HEK293 (cell line): ENCODE measurements around the gene HIF3A.

ENCODE experiments used
- GLI4 ChIP-seq: fragments of 450-650 bp; formaldehyde crosslinking; IDR thresholded peaks from 2 replicates; pipeline ENCODE4 v1.5.1; 2016; ENCODE audit warnings: missing biosample characterization, missing genetic modification characterization
- ZNF16 ChIP-seq: fragments of 450-650 bp; formaldehyde crosslinking; IDR thresholded peaks from 2 replicates; pipeline ENCODE4 v1.5.1; 2016; ENCODE audit warnings: low read depth, missing biosample characterization, missing genetic modification characterization
- TF ChIP-seq, protein P1 (sequence below): fragments of 450-650 bp; formaldehyde crosslinking; IDR thresholded peaks from 2 replicates; pipeline ENCODE4; 2016; ENCODE audit warnings: missing biosample characterization, missing genetic modification characterization
- TF ChIP-seq, protein P2 (sequence below): fragments of 450-650 bp; formaldehyde crosslinking; IDR thresholded peaks from 2 replicates; pipeline ENCODE4 v1.5.1; 2016; ENCODE audit warnings: missing biosample characterization, missing genetic modification characterization

DNA sequence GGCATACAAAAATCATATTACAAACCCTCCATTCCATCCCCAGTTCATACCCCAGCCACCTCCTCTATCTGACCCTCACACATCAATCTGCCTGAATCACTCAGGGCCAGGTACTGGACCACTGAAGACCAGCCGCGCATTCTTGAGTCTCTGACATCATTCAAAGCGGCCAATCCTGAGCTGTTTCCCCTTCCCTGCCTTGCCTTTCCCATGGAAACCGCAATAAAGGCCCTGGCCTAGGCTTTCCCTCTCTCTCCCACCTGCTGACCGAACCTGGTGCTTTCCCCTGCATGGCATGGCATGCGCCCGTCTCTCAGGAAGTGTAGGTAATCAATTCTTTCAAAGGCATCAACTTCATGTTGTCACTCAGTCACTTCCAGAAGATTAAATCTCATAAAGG, 17.7 kb upstream of the HIF3A start:
- TF ChIP-seq, protein P1, sequence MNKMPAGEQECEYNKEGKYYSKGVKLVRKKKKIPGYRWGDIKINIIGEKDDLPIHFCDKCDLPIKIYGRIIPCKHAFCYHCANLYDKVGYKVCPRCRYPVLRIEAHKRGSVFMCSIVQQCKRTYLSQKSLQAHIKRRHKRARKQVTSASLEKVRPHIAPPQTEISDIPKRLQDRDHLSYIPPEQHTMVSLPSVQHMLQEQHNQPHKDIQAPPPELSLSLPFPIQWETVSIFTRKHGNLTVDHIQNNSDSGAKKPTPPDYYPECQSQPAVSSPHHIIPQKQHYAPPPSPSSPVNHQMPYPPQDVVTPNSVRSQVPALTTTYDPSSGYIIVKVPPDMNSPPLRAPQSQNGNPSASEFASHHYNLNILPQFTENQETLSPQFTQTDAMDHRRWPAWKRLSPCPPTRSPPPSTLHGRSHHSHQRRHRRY (tag by site-specific recombination) = no peak
- no peak for TF ChIP-seq ZNF16
- no peak for TF ChIP-seq GLI4
- TF ChIP-seq, protein P2, sequence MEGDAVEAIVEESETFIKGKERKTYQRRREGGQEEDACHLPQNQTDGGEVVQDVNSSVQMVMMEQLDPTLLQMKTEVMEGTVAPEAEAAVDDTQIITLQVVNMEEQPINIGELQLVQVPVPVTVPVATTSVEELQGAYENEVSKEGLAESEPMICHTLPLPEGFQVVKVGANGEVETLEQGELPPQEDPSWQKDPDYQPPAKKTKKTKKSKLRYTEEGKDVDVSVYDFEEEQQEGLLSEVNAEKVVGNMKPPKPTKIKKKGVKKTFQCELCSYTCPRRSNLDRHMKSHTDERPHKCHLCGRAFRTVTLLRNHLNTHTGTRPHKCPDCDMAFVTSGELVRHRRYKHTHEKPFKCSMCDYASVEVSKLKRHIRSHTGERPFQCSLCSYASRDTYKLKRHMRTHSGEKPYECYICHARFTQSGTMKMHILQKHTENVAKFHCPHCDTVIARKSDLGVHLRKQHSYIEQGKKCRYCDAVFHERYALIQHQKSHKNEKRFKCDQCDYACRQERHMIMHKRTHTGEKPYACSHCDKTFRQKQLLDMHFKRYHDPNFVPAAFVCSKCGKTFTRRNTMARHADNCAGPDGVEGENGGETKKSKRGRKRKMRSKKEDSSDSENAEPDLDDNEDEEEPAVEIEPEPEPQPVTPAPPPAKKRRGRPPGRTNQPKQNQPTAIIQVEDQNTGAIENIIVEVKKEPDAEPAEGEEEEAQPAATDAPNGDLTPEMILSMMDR (tag by site-specific recombination) = no peak
